Mammary epithelial cell (primary cell): ENCODE data around the gene LEKR1.

Source experiments
- CTCF ChIP-seq, 2 donors: IDR thresholded peaks in 1 of 2; conservative IDR thresholded peaks in 1 of 2; 2 replicates each; pipeline ENCODE4 v1.5.1; 2011 to 2012; ENCODE audit warnings: inconsistent platforms in 2 of 2, low read length in 2 of 2, mild to moderate bottlenecking in 2 of 2, control low read depth in 1 of 2, low read depth in 1 of 2; ENCODE audit not compliant: insufficient read depth in 1 of 2; ENCODE audit errors: extremely low read depth in 1 of 2
- EZH2 ChIP-seq: IDR thresholded peaks from 2 replicates; pipeline ENCODE4 v1.6.1; 2012; ENCODE audit warnings: low read length, inconsistent platforms, borderline replicate concordance

- TF ChIP-seq CTCF (conservative IDR thresholded peaks at IDR 0.05 in 1 of 2, IDR thresholded peaks at IDR 0.05 in 1 of 2; ENCODE audit: extremely low read depth in 1 of 2, insufficient read depth in 1 of 2, low read depth in 1 of 2, low read length in 2 of 2) (no peak), EZH2 (no peak)
Observed at GRCh38 chr3:157051055-157051454, 224.9 kb downstream of the LEKR1 start.
